Tibial nerve (tissue), 4 donors: Measurements from ENCODE around the gene ACHE. TPM values are rescaled to one million over a fixed set of nuclear protein-coding genes. Genes with fewer than 3 reads are reported as not detected.
"Not testable (repeated sequence)": the region's sequence is repeated elsewhere in the genome, so short reads cannot be mapped to it uniquely, and the experiment has no call there.

ENCODE experiments used
- DNase-seq, 2 donors: peaks; one replicate each; pipeline ENCODE4 v3.0.0-alpha.2; 2019; ENCODE audit warnings: low spot score in 2 of 2
- H3K27ac ChIP-seq, 4 donors: fragments of 200-600 bp; sonication (generic) in 3 of 4; one replicate each; pipeline ENCODE4 v1.5.1; 2017 to 2019; ENCODE audit warnings: mild to moderate bottlenecking in 1 of 4
- H3K27me3 ChIP-seq, 2 donors: fragments of 200-600 bp; sonication (generic) in 1 of 2; one replicate each; pipeline versions ENCODE4 v1.5.1 to v1.6.0; 2017 to 2019
- H3K36me3 ChIP-seq, 3 donors: fragments of 200-600 bp; sonication (generic); one replicate each; pipeline ENCODE4 v1.5.1; 2018 to 2019
- H3K4me1 ChIP-seq, 4 donors: fragments of 200-600 bp; sonication (generic) in 3 of 4; one replicate each; pipeline ENCODE4 v1.5.1; 2017 to 2019
- H3K4me3 ChIP-seq, 4 donors: fragments of 200-600 bp; sonication (generic) in 3 of 4; one replicate each; pipeline ENCODE4 v1.5.1; 2017 to 2019; ENCODE audit warnings: mild to moderate bottlenecking in 1 of 4, moderate library complexity in 1 of 4
- H3K9me3 ChIP-seq, 4 donors: fragments of 200-600 bp; sonication (generic) in 3 of 4; one replicate each; pipeline ENCODE4 v1.5.1; 2017 to 2019
- CTCF ChIP-seq, 5 experiments: fragments of 200-600 bp in 3 of 5; fragments of 450-650 bp in 2 of 5; sonication (generic) in 3 of 5; IDR thresholded peaks; one replicate each; pipeline ENCODE4 v1.5.1; 2016 to 2019; ENCODE audit warnings: antibody characterized with exemption in 5 of 5, mild to moderate bottlenecking in 3 of 5, moderate library complexity in 2 of 5
- EP300 ChIP-seq, 2 donors: sonication (generic); formaldehyde crosslinking; IDR thresholded peaks; one replicate each; pipeline ENCODE4 v1.6.1; 2017; ENCODE audit warnings: antibody characterized with exemption in 2 of 2, mild to moderate bottlenecking in 1 of 2
- POLR2A ChIP-seq, 2 donors: fragments of 450-650 bp; IDR thresholded peaks; one replicate each; pipeline ENCODE4 v1.6.1; 2017; ENCODE audit warnings: antibody characterized with exemption in 2 of 2, mild to moderate bottlenecking in 2 of 2, moderate library complexity in 2 of 2
- WGBS, 2 donors: methylation state at CpG; one replicate each; pipeline ENCODE4 v1.1.5; 2018; 5-methylcytosine and 5-hydroxymethylcytosine counted together
- total RNA-seq, 4 donors: library from RNA; depleted of rRNA; stranded (reverse); fragments of >200 nt; gene quantifications; one replicate each; pipeline ENCODE4 v1.1.0, GENCODE V29; 2016

ACHE gene
- total RNA-seq, 4 donors from 2014 or later = 3.0 TPM; not detected in 3

DNA sequence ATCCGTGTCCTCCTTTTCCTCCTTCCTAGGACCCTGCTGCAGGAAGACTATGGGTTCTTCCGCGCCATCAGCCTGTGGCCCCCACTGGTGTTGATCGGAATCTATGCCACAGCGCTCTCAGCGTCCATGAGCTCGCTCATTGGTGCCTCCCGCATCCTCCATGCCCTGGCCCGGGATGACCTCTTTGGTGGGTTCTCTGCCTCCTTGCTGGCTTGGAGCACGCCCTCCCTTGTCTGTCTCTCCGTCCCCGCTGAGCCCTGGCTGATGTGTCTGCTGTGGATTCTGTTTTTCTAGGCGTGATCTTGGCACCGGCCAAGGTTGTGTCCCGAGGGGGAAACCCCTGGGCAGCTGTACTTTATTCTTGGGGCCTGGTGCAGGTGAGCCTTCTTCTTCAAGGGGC lies 35.8 kb downstream of the ACHE start:
- no peak for TF ChIP-seq POLR2A (IDR thresholded peaks at IDR 0.05)
- TF ChIP-seq CTCF (IDR thresholded peaks at IDR 0.05) = no peak
- H3K36me3 ChIP-seq = peaks cover 0 to 88% (median 0%) of the 10 kb centered on the region in 3 donors
- 79 to 85% methylated on average over 15 of the region's 15 CpGs for whole genome bisulfite sequencing, 2 donors

GRCh38 chr7:100856871-100857282 lies 38.8 kb downstream of the ACHE start:
- no peak for DNase-seq
- TF ChIP-seq POLR2A (IDR thresholded peaks at IDR 0.05) (no peak), EP300 (IDR thresholded peaks at IDR 0.05) (no peak), CTCF (IDR thresholded peaks at IDR 0.05) (no peak)
- Histone ChIP-seq H3K27me3 (no peaks in the 10 kb centered on the region), H3K4me3 (no peak overlapping the region), H3K36me3 (peaks cover 0 to 71% (median 0%) of the 10 kb centered on the region in 3 donors), H3K9me3 (no peaks in the 10 kb centered on the region), H3K4me1 (peaks cover 0 to 23% (median 2%) of the 10 kb centered on the region in 4 donors), H3K27ac (no peak overlapping the region)
- 68 to 78% methylated on average over 16 of the region's 16 CpGs for WGBS, 2 donors

More for the DNA sequence above, 35.8 kb downstream of the ACHE start:
- peaks cover 0 to 10% (median 3%) of the 10 kb centered on the region in 4 donors for H3K4me1 ChIP-seq
- DNase-seq = no peak
- H3K9me3 ChIP-seq = no peaks in the 10 kb centered on the region
- no peaks in the 10 kb centered on the region for H3K27me3 ChIP-seq
- no peak overlapping the region for H3K4me3 ChIP-seq
- H3K27ac ChIP-seq = no peak overlapping the region

- no peak for TF ChIP-seq EP300 (IDR thresholded peaks at IDR 0.05)
- TF ChIP-seq CTCF (IDR thresholded peaks at IDR 0.05) = no peak
- no peak for TF ChIP-seq POLR2A (IDR thresholded peaks at IDR 0.05)
- Histone ChIP-seq H3K27me3 (no peaks in the 10 kb centered on the region), H3K27ac (no peak overlapping the region), H3K36me3 (peaks cover 0 to 57% (median 0%) of the 10 kb centered on the region in 3 donors), H3K9me3 (no peaks in the 10 kb centered on the region), H3K4me1 (peaks cover 0 to 25% (median 3%) of the 10 kb centered on the region in 4 donors), H3K4me3 (no peak overlapping the region)
- DNase-seq = no peak
- 91 to 92% methylated on average over 10 of the region's 10 CpGs for WGBS, 2 donors
Measured at GRCh38 chr7:100855515-100855914, 40.2 kb downstream of the ACHE start.

GRCh38 chr7:100854899-100855298 lies 40.8 kb downstream of the ACHE start:
- not testable (repeated sequence) for DNase-seq, H3K27me3 ChIP-seq

DNA sequence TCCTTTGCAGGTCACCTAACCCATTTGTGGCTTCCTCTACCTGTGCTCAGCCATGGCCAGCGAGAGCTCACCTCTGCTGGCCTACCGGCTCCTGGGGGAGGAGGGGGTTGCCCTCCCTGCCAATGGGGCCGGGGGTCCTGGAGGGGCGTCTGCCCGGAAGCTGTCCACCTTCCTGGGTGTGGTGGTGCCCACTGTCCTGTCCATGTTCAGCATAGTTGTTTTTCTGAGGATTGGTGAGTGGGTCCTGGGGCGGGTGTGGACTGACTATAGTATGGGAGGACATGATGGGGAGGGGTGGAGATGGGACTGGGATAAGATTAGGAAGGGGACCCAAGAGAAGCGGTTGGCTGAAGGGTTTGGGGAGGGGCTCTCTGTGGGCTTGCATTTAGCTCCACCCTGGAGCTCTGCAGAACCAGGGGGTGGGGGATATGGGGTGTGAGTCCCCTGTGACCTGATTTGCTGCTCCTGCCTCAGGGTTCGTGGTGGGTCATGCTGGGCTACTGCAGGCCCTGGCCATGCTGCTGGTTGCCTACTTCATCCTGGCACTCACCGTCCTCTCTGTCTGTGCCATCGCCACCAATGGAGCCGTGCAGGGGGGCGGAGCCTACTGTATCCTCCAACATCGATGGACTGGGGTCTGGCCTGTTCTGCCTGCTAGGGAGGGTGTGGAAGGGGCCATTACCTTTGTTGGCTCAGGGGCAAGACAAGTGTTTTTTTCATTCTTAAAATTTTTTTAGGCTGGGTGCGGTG lies 41.4 kb downstream of the ACHE start:
- Histone ChIP-seq H3K36me3 (peaks cover 0 to 45% (median 0%) of the 10 kb centered on the region in 3 donors), H3K9me3 (no peaks in the 10 kb centered on the region), H3K4me1 (peaks cover 0 to 25% (median 3%) of the 10 kb centered on the region in 4 donors), H3K27ac (no peak overlapping the region), H3K27me3 (no peaks in the 10 kb centered on the region), H3K4me3 (no peak overlapping the region)
- no peak for TF ChIP-seq CTCF (IDR thresholded peaks at IDR 0.05)
- TF ChIP-seq EP300 (IDR thresholded peaks at IDR 0.05) = no peak
- TF ChIP-seq POLR2A (IDR thresholded peaks at IDR 0.05) = no peak
- 88 to 89% methylated on average over 14 of the region's 14 CpGs for WGBS, 2 donors
- no peak for DNase-seq

More at GRCh38 chr7:100854899-100855298, 40.8 kb downstream of the ACHE start:
- Histone ChIP-seq H3K4me1 (peaks cover 0 to 25% (median 3%) of the 10 kb centered on the region in 4 donors), H3K36me3 (peaks cover 0 to 51% (median 0%) of the 10 kb centered on the region in 3 donors)
- H3K27ac ChIP-seq, H3K9me3 ChIP-seq, H3K4me3 ChIP-seq: not testable (repeated sequence)
- WGBS, 2 donors = 92 to 93% methylated on average over 9 of the region's 9 CpGs
